Measurements from ENCODE around the gene TMEM88. TPM values are rescaled to one million over a fixed set of nuclear protein-coding genes. Genes with fewer than 3 reads are reported as not detected.

The TMEM88 gene
- total and polyA plus RNA-seq, 2 of the 13 experiments (the other 11 are each of a cell fraction or from before 2014, with no cell fraction given), result 0.31 to 0.66 TPM

DNA sequence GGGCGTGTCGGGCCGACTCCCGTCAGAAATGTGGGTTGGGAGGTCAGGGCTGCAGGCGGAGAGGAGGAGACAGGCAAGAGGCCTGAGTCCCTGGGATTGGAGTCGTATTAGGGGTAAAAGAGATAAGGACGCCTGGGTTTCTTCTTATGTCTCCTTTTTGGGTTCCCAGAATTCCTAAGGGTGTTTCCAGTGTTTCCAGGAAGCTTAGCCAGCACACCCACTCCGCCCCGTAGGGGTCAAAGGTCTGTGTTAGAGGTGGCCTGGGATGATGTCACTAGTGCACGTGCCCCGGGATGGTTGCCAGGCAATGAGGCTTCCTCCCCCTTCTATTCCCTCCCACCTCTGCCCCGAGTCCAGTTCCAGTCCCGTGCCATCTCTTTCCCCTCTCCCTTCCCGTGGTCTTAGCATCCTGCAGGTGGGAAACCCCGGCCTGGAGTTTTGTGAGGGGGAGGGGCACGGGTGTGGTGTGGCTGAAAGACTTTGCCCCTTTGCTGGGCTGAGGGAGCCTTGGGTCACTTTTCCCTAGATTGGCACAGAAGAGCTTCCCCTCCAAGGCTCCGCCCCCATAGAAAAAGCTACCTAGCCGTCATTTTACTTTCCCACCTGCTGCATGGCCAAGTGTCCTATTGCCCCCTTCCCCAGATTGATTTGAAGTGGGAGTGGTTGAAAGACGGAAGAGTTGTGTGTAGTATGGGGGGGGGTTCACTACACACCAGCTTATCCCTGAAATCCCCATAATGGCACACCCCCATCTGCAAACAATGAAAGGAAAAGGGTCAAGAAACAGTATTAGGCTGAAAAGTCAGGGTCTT lies 18.1 kb upstream of the TMEM88 start:
- peak; percentile 19 for ATAC-seq
- in situ Hi-C loops (cut with HindIII; ENCODE audit: extremely low pct_ligation_motif_present, low pct_unique_long_range_greater_than_20kb) (no loop called here), intact Hi-C loops (cut with micrococcal nuclease; ENCODE audit: unreplicated experiment) (loop anchor here (2.0 kb wide), 1 partner anchor 20 kb away; the partner anchor contains the start of gene NAA38)
- Histone ChIP-seq H3K27ac (ENCODE audit: extremely low read length, insufficient read depth, low read length) (peak overlapping the region; percentile 92), H3K36me3 (replicated peaks in 1 of 2; ENCODE audit: control insufficient read depth in 1 of 2, insufficient read depth in 2 of 2, low read length in 2 of 2) (0 out of 5 replicates have a peak, but pooled peaks cover 0 to 5% of the 10 kb centered on the region in 2 experiments), H3K79me2 (ENCODE audit: insufficient read depth, low read length) (peaks cover 29% of the 10 kb centered on the region), H4K20me1 (ENCODE audit: insufficient read depth, low read length) (peaks cover 9% of the 10 kb centered on the region; the same call in 1 of the 2 replicates), H3K9ac (ENCODE audit: insufficient read depth, low read depth, low read length) (peak overlapping the region; percentile 89), H3K4me2 (ENCODE audit: low read depth, low read length) (peak overlapping the region; percentile 71), H3K4me1 (ENCODE audit: insufficient read depth, low read length) (peaks cover 59% of the 10 kb centered on the region), H3K27me3 (ENCODE audit: control insufficient read depth in 1 of 2, insufficient read depth in 2 of 2, low read length in 2 of 2) (peaks cover 0 to 2% of the 10 kb centered on the region in 2 experiments; a peak in 1 of 5 replicates), H3K9me3 (ENCODE audit: low read length) (no peaks in the 10 kb centered on the region), H2AFZ (ENCODE audit: low read length) (no peak overlapping the region), H3K4me3 (replicated peaks in 1 of 3; ENCODE audit: insufficient read depth in 1 of 3, low read depth in 2 of 3, low read length in 3 of 3) (peak overlapping the region; percentile 84 to 93 (median 92))
- peak; percentile 99 for FAIRE-seq
- BruUV-seq (replicated peaks), result TSS peak; percentile 63
- DNase-seq (ENCODE audit: low spot score), result peak; percentile 99
- under 1% methylated on average over 16 of the region's 19 CpGs for WGBS (ENCODE audit: low lambda C conversion rate)
- ChIA-PET POLR2A (interaction anchor here (0.6 to 8.2 kb wide), 18 partner anchors 7 to 458 kb away, joined by 3 to 159 read pairs (median 4); partner anchors contain the start of genes CD68, CHD3, CNTROB and CYB5D1), CTCF (ENCODE audit: low intra/inter-chr PET ratio, low total read pairs) (no interaction called here)
- TF ChIP-seq, protein P1, sequence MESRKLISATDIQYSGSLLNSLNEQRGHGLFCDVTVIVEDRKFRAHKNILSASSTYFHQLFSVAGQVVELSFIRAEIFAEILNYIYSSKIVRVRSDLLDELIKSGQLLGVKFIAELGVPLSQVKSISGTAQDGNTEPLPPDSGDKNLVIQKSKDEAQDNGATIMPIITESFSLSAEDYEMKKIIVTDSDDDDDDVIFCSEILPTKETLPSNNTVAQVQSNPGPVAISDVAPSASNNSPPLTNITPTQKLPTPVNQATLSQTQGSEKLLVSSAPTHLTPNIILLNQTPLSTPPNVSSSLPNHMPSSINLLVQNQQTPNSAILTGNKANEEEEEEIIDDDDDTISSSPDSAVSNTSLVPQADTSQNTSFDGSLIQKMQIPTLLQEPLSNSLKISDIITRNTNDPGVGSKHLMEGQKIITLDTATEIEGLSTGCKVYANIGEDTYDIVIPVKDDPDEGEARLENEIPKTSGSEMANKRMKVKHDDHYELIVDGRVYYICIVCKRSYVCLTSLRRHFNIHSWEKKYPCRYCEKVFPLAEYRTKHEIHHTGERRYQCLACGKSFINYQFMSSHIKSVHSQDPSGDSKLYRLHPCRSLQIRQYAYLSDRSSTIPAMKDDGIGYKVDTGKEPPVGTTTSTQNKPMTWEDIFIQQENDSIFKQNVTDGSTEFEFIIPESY (CRISPR knock-in tag; IDR thresholded peaks at IDR 0.05), result peak; percentile 73; the same call in 1 of the 2 replicates
- TF ChIP-seq JUND (CRISPR knock-in tag; IDR thresholded peaks at IDR 0.05) (peak; percentile 95), ZBTB8A (CRISPR knock-in tag; IDR thresholded peaks at IDR 0.05; ENCODE audit: borderline replicate concordance, low read depth) (no peak), ZNF446 (CRISPR knock-in tag; IDR thresholded peaks at IDR 0.05) (no peak; the same call in 1 of the 2 replicates), AGO1 (IDR thresholded peaks at IDR 0.05; ENCODE audit: low read depth, low read length, poor library complexity, severe bottlenecking) (no peak), CEBPG (CRISPR knock-in tag; IDR thresholded peaks at IDR 0.05) (peak; percentile 71), ZSCAN22 (CRISPR knock-in tag; IDR thresholded peaks at IDR 0.05) (no peak), ZNF562 (CRISPR knock-in tag; IDR thresholded peaks at IDR 0.05; ENCODE audit: borderline replicate concordance) (no peak), ZNF563 (CRISPR knock-in tag; IDR thresholded peaks at IDR 0.05) (no peak), IKZF4 (CRISPR knock-in tag; IDR thresholded peaks at IDR 0.05; ENCODE audit: borderline replicate concordance, low read depth, not compliant biosample characterization) (no peak), ZNF749 (CRISPR knock-in tag; IDR thresholded peaks at IDR 0.05; ENCODE audit: borderline replicate concordance) (no peak; the same call in 1 of the 2 replicates), KDM6A (CRISPR knock-in tag; IDR thresholded peaks at IDR 0.05; ENCODE audit: low read depth) (peak; percentile 96)
- TF ChIP-seq, protein P2, sequence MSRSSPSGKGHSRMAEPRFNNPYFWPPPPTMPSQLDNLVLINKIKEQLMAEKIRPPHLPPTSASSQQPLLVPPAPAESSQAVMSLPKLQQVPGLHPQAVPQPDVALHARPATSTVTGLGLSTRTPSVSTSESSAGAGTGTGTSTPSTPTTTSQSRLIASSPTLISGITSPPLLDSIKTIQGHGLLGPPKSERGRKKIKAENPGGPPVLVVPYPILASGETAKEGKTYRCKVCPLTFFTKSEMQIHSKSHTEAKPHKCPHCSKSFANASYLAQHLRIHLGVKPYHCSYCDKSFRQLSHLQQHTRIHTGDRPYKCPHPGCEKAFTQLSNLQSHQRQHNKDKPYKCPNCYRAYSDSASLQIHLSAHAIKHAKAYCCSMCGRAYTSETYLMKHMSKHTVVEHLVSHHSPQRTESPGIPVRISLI (CRISPR knock-in tag; IDR thresholded peaks at IDR 0.05; ENCODE audit: borderline replicate concordance), result 0 out of 2 replicates have a peak, but pooled peaks have one; percentile 39
- TF ChIP-seq, protein P3, sequence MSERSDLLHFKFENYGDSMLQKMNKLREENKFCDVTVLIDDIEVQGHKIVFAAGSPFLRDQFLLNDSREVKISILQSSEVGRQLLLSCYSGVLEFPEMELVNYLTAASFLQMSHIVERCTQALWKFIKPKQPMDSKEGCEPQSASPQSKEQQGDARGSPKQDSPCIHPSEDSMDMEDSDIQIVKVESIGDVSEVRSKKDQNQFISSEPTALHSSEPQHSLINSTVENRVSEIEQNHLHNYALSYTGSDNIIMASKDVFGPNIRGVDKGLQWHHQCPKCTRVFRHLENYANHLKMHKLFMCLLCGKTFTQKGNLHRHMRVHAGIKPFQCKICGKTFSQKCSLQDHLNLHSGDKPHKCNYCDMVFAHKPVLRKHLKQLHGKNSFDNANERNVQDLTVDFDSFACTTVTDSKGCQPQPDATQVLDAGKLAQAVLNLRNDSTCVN (CRISPR knock-in tag; IDR thresholded peaks at IDR 0.05; ENCODE audit: borderline replicate concordance), result peak; percentile 85; the same call in 1 of the 2 replicates
- TF ChIP-seq, protein P4, sequence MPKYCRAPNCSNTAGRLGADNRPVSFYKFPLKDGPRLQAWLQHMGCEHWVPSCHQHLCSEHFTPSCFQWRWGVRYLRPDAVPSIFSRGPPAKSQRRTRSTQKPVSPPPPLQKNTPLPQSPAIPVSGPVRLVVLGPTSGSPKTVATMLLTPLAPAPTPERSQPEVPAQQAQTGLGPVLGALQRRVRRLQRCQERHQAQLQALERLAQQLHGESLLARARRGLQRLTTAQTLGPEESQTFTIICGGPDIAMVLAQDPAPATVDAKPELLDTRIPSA (CRISPR knock-in tag; IDR thresholded peaks at IDR 0.05; ENCODE audit: borderline replicate concordance), result no peak; the same call in 1 of the 2 replicates
- TF ChIP-seq, protein P5, sequence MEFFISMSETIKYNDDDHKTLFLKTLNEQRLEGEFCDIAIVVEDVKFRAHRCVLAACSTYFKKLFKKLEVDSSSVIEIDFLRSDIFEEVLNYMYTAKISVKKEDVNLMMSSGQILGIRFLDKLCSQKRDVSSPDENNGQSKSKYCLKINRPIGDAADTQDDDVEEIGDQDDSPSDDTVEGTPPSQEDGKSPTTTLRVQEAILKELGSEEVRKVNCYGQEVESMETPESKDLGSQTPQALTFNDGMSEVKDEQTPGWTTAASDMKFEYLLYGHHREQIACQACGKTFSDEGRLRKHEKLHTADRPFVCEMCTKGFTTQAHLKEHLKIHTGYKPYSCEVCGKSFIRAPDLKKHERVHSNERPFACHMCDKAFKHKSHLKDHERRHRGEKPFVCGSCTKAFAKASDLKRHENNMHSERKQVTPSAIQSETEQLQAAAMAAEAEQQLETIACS (CRISPR knock-in tag; IDR thresholded peaks at IDR 0.05), result no peak

All from HepG2 (cell line).